Measurements from ENCODE around the gene CD22. TPM values are rescaled to one million over a fixed set of nuclear protein-coding genes. Genes with fewer than 3 reads are reported as not detected.

Gene CD22
- total RNA-seq, 1 donor from 2014 or later = 15.8 TPM

DNA sequence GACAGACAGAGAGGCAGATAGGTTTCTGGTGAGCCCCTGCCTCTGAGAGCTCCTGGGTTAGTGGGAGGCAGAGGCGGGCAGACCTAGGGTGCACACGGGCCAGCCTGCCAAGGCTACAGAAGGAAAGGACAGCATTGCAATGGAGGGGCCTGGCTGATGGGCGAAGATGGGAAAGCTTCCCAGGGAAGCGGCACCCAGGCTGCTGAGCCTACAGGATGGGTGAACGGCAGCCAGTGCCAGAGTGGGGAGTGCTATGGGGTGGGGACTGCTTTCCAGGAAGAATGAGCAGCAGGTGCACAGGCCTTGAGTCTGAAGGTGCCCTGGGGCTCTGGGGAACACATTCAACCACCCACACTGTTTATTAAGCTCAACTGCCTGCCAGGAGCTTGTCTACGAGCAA is 37.7 kb upstream of the CD22 start:
- no peak for ATAC-seq
- no peaks in the 10 kb centered on the region for H3K9me3 ChIP-seq

DNA sequence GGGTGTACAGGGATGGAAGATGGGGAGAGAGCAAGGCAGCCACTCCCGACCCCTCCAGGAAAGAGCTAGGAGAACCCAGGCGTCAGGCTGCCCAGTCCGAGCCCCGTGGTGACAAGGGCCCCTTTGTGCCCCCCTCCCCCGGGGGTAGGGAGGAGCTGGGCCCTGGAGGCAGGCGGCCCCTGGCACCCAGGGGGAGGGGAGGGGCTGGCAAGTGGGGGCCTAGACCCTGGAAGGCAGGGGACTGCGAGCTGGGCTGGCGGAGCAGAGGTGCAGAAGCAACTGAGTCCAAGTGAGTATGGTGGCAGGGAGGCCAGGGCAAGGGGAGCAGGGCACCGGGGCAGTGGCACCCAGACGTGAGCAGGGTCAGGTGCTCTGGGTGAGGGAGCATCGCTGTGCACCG is 37.1 kb upstream of the CD22 start, which contains the start of gene MAG:
Gene MAG, plus strand, starts transcription at position 246 of the 400 bp plus-strand sequence. CDS start 3,248 bp downstream, outside the sequence.
- ATAC-seq (no peak), DNase-seq (no peak)
- H3K27me3 ChIP-seq = peaks cover 15% of the 10 kb centered on the region
- no peak within 1 kb of the TSS for H3K27ac ChIP-seq
- H3K4me3 ChIP-seq = no peak within 1 kb of the TSS
- H3K4me1 ChIP-seq = no peaks in the 10 kb centered on the region
- TF ChIP-seq, protein P1, sequence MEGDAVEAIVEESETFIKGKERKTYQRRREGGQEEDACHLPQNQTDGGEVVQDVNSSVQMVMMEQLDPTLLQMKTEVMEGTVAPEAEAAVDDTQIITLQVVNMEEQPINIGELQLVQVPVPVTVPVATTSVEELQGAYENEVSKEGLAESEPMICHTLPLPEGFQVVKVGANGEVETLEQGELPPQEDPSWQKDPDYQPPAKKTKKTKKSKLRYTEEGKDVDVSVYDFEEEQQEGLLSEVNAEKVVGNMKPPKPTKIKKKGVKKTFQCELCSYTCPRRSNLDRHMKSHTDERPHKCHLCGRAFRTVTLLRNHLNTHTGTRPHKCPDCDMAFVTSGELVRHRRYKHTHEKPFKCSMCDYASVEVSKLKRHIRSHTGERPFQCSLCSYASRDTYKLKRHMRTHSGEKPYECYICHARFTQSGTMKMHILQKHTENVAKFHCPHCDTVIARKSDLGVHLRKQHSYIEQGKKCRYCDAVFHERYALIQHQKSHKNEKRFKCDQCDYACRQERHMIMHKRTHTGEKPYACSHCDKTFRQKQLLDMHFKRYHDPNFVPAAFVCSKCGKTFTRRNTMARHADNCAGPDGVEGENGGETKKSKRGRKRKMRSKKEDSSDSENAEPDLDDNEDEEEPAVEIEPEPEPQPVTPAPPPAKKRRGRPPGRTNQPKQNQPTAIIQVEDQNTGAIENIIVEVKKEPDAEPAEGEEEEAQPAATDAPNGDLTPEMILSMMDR (IDR thresholded peaks at IDR 0.05) = no peak
- H3K9me3 ChIP-seq = no peaks in the 10 kb centered on the region
- intact Hi-C loops (cut with DNase I) = no loop called here
- H3K36me3 ChIP-seq = no peaks in the 10 kb centered on the region

More for the DNA sequence above, 37.7 kb upstream of the CD22 start:
- intact Hi-C loops (cut with DNase I) = no loop called here
- Histone ChIP-seq H3K27me3 (peaks cover 15% of the 10 kb centered on the region), H3K36me3 (no peaks in the 10 kb centered on the region), H3K27ac (no peak overlapping the region), H3K4me1 (no peaks in the 10 kb centered on the region), H3K4me3 (no peak overlapping the region)
- DNase-seq = no peak
- TF ChIP-seq, protein P1 (IDR thresholded peaks at IDR 0.05) = no peak

DNA sequence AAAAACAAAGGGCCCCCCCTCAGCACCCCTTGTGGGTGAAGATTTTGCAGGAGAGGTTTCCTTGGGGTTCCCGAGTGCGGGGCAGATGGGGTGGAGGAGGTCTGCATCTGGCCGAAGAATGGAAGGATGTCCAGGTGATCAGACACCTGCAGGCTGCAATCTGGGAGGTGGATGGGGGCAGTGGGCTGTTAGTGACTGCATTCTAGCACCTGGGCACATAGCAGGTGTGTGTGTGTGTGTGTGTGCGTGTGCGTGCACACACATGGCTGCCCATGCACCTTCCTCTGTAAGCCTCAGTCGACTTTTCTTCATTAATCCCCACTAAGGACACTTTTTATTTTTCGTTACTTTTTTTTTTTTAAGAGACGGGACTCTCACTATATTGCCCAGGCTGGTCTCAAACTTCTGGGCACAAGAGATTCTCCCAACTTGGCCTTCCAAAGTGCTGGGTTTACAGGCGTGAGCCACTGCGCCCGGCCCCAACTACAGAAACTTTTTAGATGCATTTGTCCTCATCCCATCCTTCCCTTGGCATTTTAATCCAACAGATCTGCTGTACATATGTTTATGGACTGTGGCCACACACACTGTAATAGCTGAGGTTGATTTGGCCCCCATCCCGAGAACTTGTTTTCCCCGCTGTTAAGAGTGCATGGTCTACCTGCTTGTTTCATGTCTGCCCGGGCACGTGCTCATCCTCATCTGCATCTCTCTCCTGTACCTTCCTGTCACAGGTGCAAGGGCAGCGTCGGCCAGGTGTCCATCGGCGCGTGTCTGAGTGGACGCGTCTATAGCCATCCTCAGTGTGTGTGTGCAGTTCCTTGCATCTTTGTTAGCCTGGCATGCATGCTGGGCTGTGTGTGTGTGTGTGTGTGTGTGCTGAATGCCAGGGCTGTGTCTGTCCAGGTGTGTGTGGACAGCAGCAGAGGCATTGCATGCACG is 36.3 kb upstream of the CD22 start:
- H3K36me3 ChIP-seq = no peaks in the 10 kb centered on the region
- H3K4me3 ChIP-seq = no peak overlapping the region
- TF ChIP-seq, protein P1 (IDR thresholded peaks at IDR 0.05) = no peak
- H3K9me3 ChIP-seq = no peaks in the 10 kb centered on the region
- intact Hi-C loops (cut with DNase I) = no loop called here
- H3K27ac ChIP-seq = no peak overlapping the region
- no peaks in the 10 kb centered on the region for H3K4me1 ChIP-seq
- peaks cover 15% of the 10 kb centered on the region for H3K27me3 ChIP-seq
- no peak for ATAC-seq
- no peak for DNase-seq

DNA sequence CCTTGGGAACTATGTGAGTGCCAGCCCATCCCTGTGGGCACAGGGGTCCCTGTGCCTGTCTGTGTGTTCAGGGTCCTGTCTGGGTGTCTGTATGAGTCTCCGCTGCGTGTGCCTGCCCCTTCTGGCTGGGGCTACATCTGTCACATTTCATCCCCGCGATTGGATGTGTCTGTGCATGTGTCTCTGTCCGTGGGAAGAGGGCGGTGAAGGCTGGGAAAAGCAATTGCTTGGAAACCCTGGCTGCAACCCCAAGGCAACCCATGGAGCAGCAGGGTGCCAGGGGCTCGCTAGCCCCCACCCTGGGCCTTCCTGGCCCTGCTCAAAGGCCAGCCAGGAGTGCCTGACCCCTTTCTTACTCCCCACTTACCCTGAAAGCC is 35.6 kb upstream of the CD22 start:
- Histone ChIP-seq H3K4me1 (no peaks in the 10 kb centered on the region), H3K27me3 (peaks cover 15% of the 10 kb centered on the region), H3K9me3 (no peaks in the 10 kb centered on the region), H3K27ac (no peak overlapping the region), H3K36me3 (no peaks in the 10 kb centered on the region), H3K4me3 (no peak overlapping the region)
- intact Hi-C loops (cut with DNase I) = no loop called here
- DNase-seq (no peak), ATAC-seq (no peak)
- TF ChIP-seq, protein P1 (IDR thresholded peaks at IDR 0.05) = no peak

DNA sequence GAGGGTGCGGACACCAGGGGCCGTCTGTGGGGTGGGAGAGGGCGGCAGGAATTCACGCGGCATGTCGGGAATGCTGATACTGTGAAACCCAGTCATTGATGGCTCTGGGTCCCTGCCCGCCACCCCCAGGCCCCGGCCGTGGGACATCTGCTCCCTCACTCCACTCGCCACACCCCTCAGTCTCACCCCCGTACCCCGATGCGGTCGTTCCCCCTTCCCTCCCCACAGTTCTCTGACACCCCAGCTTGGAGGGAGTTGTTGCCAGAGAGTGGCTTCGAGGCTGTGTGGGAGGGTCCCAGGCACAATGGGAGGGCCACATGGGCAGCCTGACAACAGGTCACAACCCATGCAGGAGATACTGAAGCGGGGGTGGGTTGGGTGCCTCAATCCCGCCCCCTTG is 35.2 kb upstream of the CD22 start:
- no peak for DNase-seq
- Histone ChIP-seq H3K36me3 (no peaks in the 10 kb centered on the region), H3K27me3 (peaks cover 15% of the 10 kb centered on the region), H3K4me1 (no peaks in the 10 kb centered on the region), H3K4me3 (no peak overlapping the region), H3K9me3 (no peaks in the 10 kb centered on the region), H3K27ac (no peak overlapping the region)
- intact Hi-C loops (cut with DNase I) = no loop called here
- TF ChIP-seq, protein P1 (IDR thresholded peaks at IDR 0.05) = no peak
- ATAC-seq = no peak

Measured in upper lobe of right lung (tissue), 1 donor.